IMR-90 (cell line): Measurements from ENCODE around the gene RAD1. TPM values are rescaled to one million over a fixed set of nuclear protein-coding genes. Genes with fewer than 3 reads are reported as not detected.
A peak's percentile ranks its signal among the peaks of the same experiment; 100 is the strongest.

Source experiments
- ATAC-seq: fragments of 200-7000 bp; cut with Tn5 transposase; 2 replicates; pipeline ENCODE4 v1.9.1; 2020; ENCODE audit warnings: low read depth, mild to moderate bottlenecking, moderate library complexity
- BruUV-seq: library from RNA; stranded (reverse); fragments of 400-500 nt; replicated peaks from 2 replicates; lab custom pipeline; 2021; lab: Mats Ljungman, UMichigan
- CTCF ChIA-PET: fragments of 300-600 bp; formaldehyde crosslinking; extraction: SDS; loops from one replicate; lab custom pipeline; 2021; ENCODE audit warnings: antibody characterized with exemption; lab: Yijun Ruan, JAX
- POLR2A ChIA-PET: fragments of 300-600 bp; sonication (Branson Sonifier 250); formaldehyde crosslinking; loops from one replicate; lab custom pipeline; 2022; ENCODE audit warnings: antibody characterized with exemption; ENCODE audit not compliant: unreplicated experiment; lab: Charles Lee
- DNase-seq: peaks from one replicate; pipeline ENCODE4 v3.0.0; 2013
- H2AFZ ChIP-seq: replicated peaks from 2 replicates; pipeline ENCODE3; 2013; ENCODE audit warnings: low read length, mild to moderate bottlenecking; ENCODE audit not compliant: poor library complexity
- H2AK5ac ChIP-seq: 2 replicates; pipeline ENCODE4 v1.6.1; 2013; ENCODE audit warnings: low read depth, low read length, inconsistent platforms
- H2AK9ac ChIP-seq: replicated peaks from 2 replicates; pipeline ENCODE3; 2013; ENCODE audit warnings: mild to moderate bottlenecking, low read depth, low read length, moderate library complexity; ENCODE audit not compliant: poor library complexity
- H2BK120ac ChIP-seq: 2 replicates; pipeline ENCODE4 v1.6.1; 2013; ENCODE audit warnings: low read depth, low read length, inconsistent platforms
- H2BK15ac ChIP-seq: 3 replicates; pipeline ENCODE4 v1.6.1; 2013; ENCODE audit warnings: low read depth, low read length, inconsistent platforms
- H2BK20ac ChIP-seq: 2 replicates; pipeline ENCODE4 v1.6.1; 2013; ENCODE audit warnings: low read depth, mild to moderate bottlenecking, inconsistent platforms, low read length, moderate library complexity
- H2BK5ac ChIP-seq: 2 replicates; pipeline ENCODE4 v1.6.1; 2013; ENCODE audit warnings: mild to moderate bottlenecking, low read depth, low read length, inconsistent platforms; ENCODE audit not compliant: poor library complexity, severe bottlenecking
- H3K14ac ChIP-seq: replicated peaks from 2 replicates; pipeline ENCODE4 v1.6.1; 2013; ENCODE audit warnings: low read depth, low read length, inconsistent platforms
- H3K18ac ChIP-seq: 2 replicates; pipeline ENCODE4 v1.6.1; 2013; ENCODE audit warnings: low read depth, low read length, control low read depth
- H3K23ac ChIP-seq: 2 replicates; pipeline ENCODE4 v1.6.1; 2013; ENCODE audit warnings: low read depth, low read length, inconsistent platforms
- H3K27ac ChIP-seq: 2 replicates; pipeline ENCODE4 v1.5.1; 2013; ENCODE audit warnings: mild to moderate bottlenecking, control low read depth, low read length; ENCODE audit not compliant: insufficient read depth
- H3K27me3 ChIP-seq: 2 replicates; pipeline ENCODE4 v1.6.1; 2013; ENCODE audit warnings: low read length; ENCODE audit not compliant: control insufficient read depth, insufficient read depth
- H3K36me3 ChIP-seq: 2 replicates; pipeline ENCODE4 v1.6.1; 2013; ENCODE audit warnings: low read length, mixed read lengths; ENCODE audit not compliant: control insufficient read depth, insufficient read depth
- H3K4ac ChIP-seq: 2 replicates; pipeline ENCODE4 v1.6.1; 2013; ENCODE audit warnings: low read depth, low read length, inconsistent platforms
- H3K4me1 ChIP-seq: 2 replicates; pipeline ENCODE4 v1.6.1; 2013; ENCODE audit warnings: low read length, mixed read lengths; ENCODE audit not compliant: control insufficient read depth, insufficient read depth
- H3K4me2 ChIP-seq: 2 replicates; pipeline ENCODE4 v1.6.1; 2013; ENCODE audit warnings: low read depth, mild to moderate bottlenecking, control low read depth, low read length, moderate library complexity
- H3K4me3 ChIP-seq: 2 replicates; pipeline ENCODE4 v1.5.1; 2013; ENCODE audit warnings: low read depth, mild to moderate bottlenecking, control low read depth, low read length, moderate library complexity; ENCODE audit not compliant: insufficient read depth
- H3K56ac ChIP-seq: 2 replicates; pipeline ENCODE4 v1.6.1; 2013; ENCODE audit warnings: low read length, inconsistent platforms; ENCODE audit not compliant: insufficient read depth; ENCODE audit errors: extremely low read depth
- H3K79me1 ChIP-seq, 2 experiments: 2 replicates each; pipeline ENCODE4 v1.6.1; 2013; ENCODE audit warnings: low read length in 2 of 2, inconsistent platforms in 1 of 2, low read depth in 1 of 2
- H3K9ac ChIP-seq: 2 replicates; pipeline ENCODE4 v1.6.1; 2013; ENCODE audit warnings: low read depth, low read length, control low read depth
- H3K9me1 ChIP-seq: 2 replicates; pipeline ENCODE4 v1.6.1; 2013; ENCODE audit warnings: low read length, inconsistent platforms; ENCODE audit not compliant: insufficient read depth
- H3K9me3 ChIP-seq: 2 replicates; pipeline ENCODE4 v1.6.1; 2013; ENCODE audit warnings: low read length; ENCODE audit not compliant: control insufficient read depth, insufficient read depth
- H4K20me1 ChIP-seq: 2 replicates; pipeline ENCODE4 v1.6.1; 2013; ENCODE audit warnings: low read length, inconsistent platforms; ENCODE audit not compliant: insufficient read depth
- H4K5ac ChIP-seq: 2 replicates; pipeline ENCODE4 v1.6.1; 2013; ENCODE audit warnings: mild to moderate bottlenecking, low read depth, low read length, control low read depth
- H4K8ac ChIP-seq, 2 experiments: 2 replicates each; pipeline ENCODE4 v1.6.1; 2013; ENCODE audit warnings: low read depth in 2 of 2, low read length in 2 of 2, control low read depth in 1 of 2, inconsistent platforms in 1 of 2
- H4K91ac ChIP-seq: 2 replicates; pipeline ENCODE4 v1.6.1; 2013; ENCODE audit warnings: low read depth, low read length, inconsistent platforms; ENCODE audit not compliant: insufficient read depth
- CEBPB ChIP-seq: IDR thresholded peaks from 2 replicates; pipeline ENCODE4 v1.6.1; 2012; ENCODE audit warnings: low read depth, low read length, improper control_type of control experiment
- CHD1 ChIP-seq: IDR thresholded peaks from 2 replicates; pipeline ENCODE4 v1.6.1; 2012; ENCODE audit warnings: low read depth, low read length, improper control_type of control experiment
- CTCF ChIP-seq: conservative IDR thresholded peaks from 2 replicates; pipeline ENCODE4 v1.5.1; 2012; ENCODE audit warnings: mild to moderate bottlenecking, low read depth, low read length, improper control_type of control experiment
- RAD21 ChIP-seq: IDR thresholded peaks from 2 replicates; pipeline ENCODE4 v1.6.1; 2012; ENCODE audit warnings: low read length, improper control_type of control experiment
- WGBS, 2 experiments: methylation state at CpG; one replicate each; pipeline versions ENCODE4 v1.1.5 to v1.1.7; 2013; ENCODE audit warnings: missing lambda C conversion rate in 2 of 2; ENCODE audit not compliant: insufficient read length in 1 of 2; ENCODE audit errors: extremely low coverage in 2 of 2; 5-methylcytosine and 5-hydroxymethylcytosine counted together
- dilution Hi-C: fragments of 300-500 bp; cut with HindIII; formaldehyde crosslinking; loops from one replicate; pipeline ENCODE4 v1.14.3; 2018; ENCODE audit warnings: low sequenced_read_pairs; ENCODE audit not compliant: unreplicated experiment
- in situ Hi-C: fragments of 300-500 bp; cut with MboI; formaldehyde crosslinking; loops from 3 replicates; pipeline ENCODE4 v1.14.3; 2019; ENCODE audit warnings: low sequenced_read_pairs, inconsistent platforms, mixed read lengths
- intact Hi-C: fragments of 100-400 bp; cut with micrococcal nuclease; formaldehyde crosslinking; loops from 2 replicates; pipeline ENCODE4 v1.10.0; 2022
- polyA plus RNA-seq, 3 experiments: library from polyadenylated mRNA; depleted of rRNA; stranded (reverse); fragments of >200 nt; gene quantifications; 2 replicates each; pipeline ENCODE4 v1.2.3, GENCODE V29; 2012; ENCODE audit warnings: low replicate concordance in 1 of 3
- total RNA-seq: library from RNA; depleted of rRNA; stranded (reverse); fragments of >200 nt; gene quantifications from 2 replicates; pipeline ENCODE4 v1.2.3, GENCODE V29; 2012

Gene RAD1
- total and polyA plus RNA-seq, 2 of the 4 experiments (the other 2 are of a cell fraction): 18.5 to 21.5 TPM

- peaks cover 7% of the 10 kb centered on the region for H3K4me1 ChIP-seq
- POLR2A ChIA-PET: interaction anchor here (1.2 kb wide), 1 partner anchor 16 kb away, joined by 8 read pairs; no protein-coding TSS in a partner anchor
- 0 out of 2 replicates have a peak overlapping the region, but pooled peaks have one; percentile 43 for H2AK5ac ChIP-seq
- H4K8ac ChIP-seq: peak overlapping the region in 1 of 2 experiments; percentile 9; a peak in 1 of 4 replicates
- intact Hi-C loops (loop anchor here (5.0 kb wide), 1 partner anchor 432 kb away; no protein-coding TSS in a partner anchor), dilution Hi-C loops (no loop called here), in situ Hi-C loops (no loop called here)
- H4K20me1 ChIP-seq: peaks cover 2% of the 10 kb centered on the region; the same call in 1 of the 2 replicates
- no CpG with 5 or more reads among the region's 4 CpGs for WGBS, 2 experiments
- BruUV-seq: no TSS peak
- H3K23ac ChIP-seq: no peak overlapping the region
- no peak overlapping the region for H3K18ac ChIP-seq
- DNase-seq (no peak), ATAC-seq (no peak)
- H3K4ac ChIP-seq: no peak overlapping the region
- H2BK5ac ChIP-seq: peak overlapping the region; percentile 16
- no peaks in the 10 kb centered on the region for H3K27me3 ChIP-seq
- no peak overlapping the region for H2AK9ac ChIP-seq
- H3K4me2 ChIP-seq: peak overlapping the region; percentile 29; the same call in 1 of the 2 replicates
- H4K5ac ChIP-seq: no peak overlapping the region; the same call in 1 of the 2 replicates
- H3K9me3 ChIP-seq: no peaks in the 10 kb centered on the region
- H4K91ac ChIP-seq: no peak overlapping the region
- peak; percentile 60 for TF ChIP-seq CEBPB
- peak; percentile 16; the same call in 1 of the 2 replicates for TF ChIP-seq RAD21
- TF ChIP-seq CHD1: no peak
- TF ChIP-seq CTCF: peak; percentile 26; the same call in 1 of the 2 replicates
- H2BK120ac ChIP-seq: no peak overlapping the region
- H2BK15ac ChIP-seq: no peak overlapping the region
- H3K36me3 ChIP-seq: peaks cover 18% of the 10 kb centered on the region
- no peak overlapping the region for H3K56ac ChIP-seq
- H3K4me3 ChIP-seq: no peak overlapping the region
- H3K27ac ChIP-seq: 0 out of 2 replicates have a peak overlapping the region, but pooled peaks have one; percentile 5
- CTCF ChIA-PET: interaction anchor here (1.1 kb wide), 1 partner anchor 45 kb away, joined by 5 read pairs; no protein-coding TSS in a partner anchor
- peaks cover 3 to 24% of the 10 kb centered on the region in 2 experiments; a peak in 3 of 4 replicates for H3K79me1 ChIP-seq
- H2BK20ac ChIP-seq: no peak overlapping the region
- H3K9ac ChIP-seq: no peak overlapping the region
- H2AFZ ChIP-seq: no peak overlapping the region
- H3K9me1 ChIP-seq: 0 out of 2 replicates have a peak, but pooled peaks cover 3% of the 10 kb centered on the region
- H3K14ac ChIP-seq: no peak overlapping the region
Measured at GRCh38 chr5:34919077-34919476, 3.8 kb upstream of the RAD1 start.
